ENCODE results near the gene PRSS2. TPM values are rescaled to one million over a fixed set of nuclear protein-coding genes. Genes with fewer than 3 reads are reported as not detected.

The PRSS2 gene
- polyA plus RNA-seq, 1 donor (not counting 4 experiments of a cell fraction or from before 2014, with no cell fraction given) = not detected

DNA sequence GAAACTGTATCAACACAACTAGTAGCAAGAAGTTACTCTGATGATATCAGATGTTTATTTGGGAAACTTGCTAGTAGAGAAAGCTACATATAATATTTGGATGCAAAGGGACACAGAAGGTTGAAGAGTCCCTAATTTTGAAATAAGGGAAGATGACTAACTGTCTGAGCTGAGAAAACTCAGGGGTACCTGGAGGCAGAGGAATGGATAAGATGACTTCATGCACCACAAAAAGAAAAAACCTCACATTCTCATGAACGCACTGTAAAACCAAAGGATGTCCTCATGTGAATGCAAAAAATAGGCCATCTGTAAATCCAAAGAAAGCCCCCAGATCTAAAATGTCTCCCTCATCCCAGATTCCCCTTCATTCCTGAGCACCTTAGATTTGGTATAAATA, 29.3 kb downstream of the PRSS2 start:
- Histone ChIP-seq H3K9me3 (ENCODE audit: control insufficient read depth, low read depth, low read length) (no peaks in the 10 kb centered on the region), H3K9me1 (ENCODE audit: control insufficient read depth, extremely low read depth, insufficient read depth, low read length) (no peaks in the 10 kb centered on the region), H3K27ac (ENCODE audit: control insufficient read depth, insufficient read depth, low read length) (no peak overlapping the region), H3K4me3 (ENCODE audit: control insufficient read depth in 2 of 3, extremely low read depth in 1 of 3, insufficient read depth in 2 of 3, low read depth in 1 of 3, low read length in 3 of 3) (no peak overlapping the region), H3K9ac (ENCODE audit: control insufficient read depth, extremely low read depth, insufficient read depth, low read length) (no peak overlapping the region), H4K20me1 (ENCODE audit: control insufficient read depth, extremely low read depth, insufficient read depth, low read length) (peaks cover 4% of the 10 kb centered on the region), H3K79me2 (ENCODE audit: control insufficient read depth, insufficient read depth, low read length) (no peaks in the 10 kb centered on the region), H3K4me1 (ENCODE audit: control insufficient read depth, extremely low read depth, insufficient read depth, low read length) (no peaks in the 10 kb centered on the region), H3K27me3 (ENCODE audit: control insufficient read depth, extremely low read depth, insufficient read depth, low read length) (peaks cover 47% of the 10 kb centered on the region), H2AFZ (ENCODE audit: control insufficient read depth, low read length) (no peak overlapping the region), H3K36me3 (ENCODE audit: control insufficient read depth in 2 of 2, extremely low read depth in 1 of 2, insufficient read depth in 2 of 2, low read length in 2 of 2) (no peaks in the 10 kb centered on the region), H3K4me2 (ENCODE audit: control insufficient read depth, extremely low read depth, insufficient read depth, low read depth, low read length) (no peak overlapping the region)
- dilution Hi-C loops (cut with MboI; ENCODE audit: extremely low pct_ligation_motif_present, low sequenced_read_pairs) = loop anchor here (25.0 kb wide), 1 partner anchor 412 kb away; the partner anchor contains the start of gene TAS2R40
- FAIRE-seq (no peak), DNase-seq (ENCODE audit: low read depth, low spot score) (no peak)
- TF ChIP-seq, protein P1, sequence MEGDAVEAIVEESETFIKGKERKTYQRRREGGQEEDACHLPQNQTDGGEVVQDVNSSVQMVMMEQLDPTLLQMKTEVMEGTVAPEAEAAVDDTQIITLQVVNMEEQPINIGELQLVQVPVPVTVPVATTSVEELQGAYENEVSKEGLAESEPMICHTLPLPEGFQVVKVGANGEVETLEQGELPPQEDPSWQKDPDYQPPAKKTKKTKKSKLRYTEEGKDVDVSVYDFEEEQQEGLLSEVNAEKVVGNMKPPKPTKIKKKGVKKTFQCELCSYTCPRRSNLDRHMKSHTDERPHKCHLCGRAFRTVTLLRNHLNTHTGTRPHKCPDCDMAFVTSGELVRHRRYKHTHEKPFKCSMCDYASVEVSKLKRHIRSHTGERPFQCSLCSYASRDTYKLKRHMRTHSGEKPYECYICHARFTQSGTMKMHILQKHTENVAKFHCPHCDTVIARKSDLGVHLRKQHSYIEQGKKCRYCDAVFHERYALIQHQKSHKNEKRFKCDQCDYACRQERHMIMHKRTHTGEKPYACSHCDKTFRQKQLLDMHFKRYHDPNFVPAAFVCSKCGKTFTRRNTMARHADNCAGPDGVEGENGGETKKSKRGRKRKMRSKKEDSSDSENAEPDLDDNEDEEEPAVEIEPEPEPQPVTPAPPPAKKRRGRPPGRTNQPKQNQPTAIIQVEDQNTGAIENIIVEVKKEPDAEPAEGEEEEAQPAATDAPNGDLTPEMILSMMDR (optimal IDR thresholded peaks at IDR 0.05 in 1 of 3, IDR thresholded peaks at IDR 0.05 in 1 of 3, conservative IDR thresholded peaks at IDR 0.05 in 1 of 3; ENCODE audit: extremely low read depth in 1 of 3, insufficient read depth in 2 of 3, low read length in 3 of 3) = no peak
- TF ChIP-seq EZH2 (IDR thresholded peaks at IDR 0.05; ENCODE audit: low read length) = no peak

DNA sequence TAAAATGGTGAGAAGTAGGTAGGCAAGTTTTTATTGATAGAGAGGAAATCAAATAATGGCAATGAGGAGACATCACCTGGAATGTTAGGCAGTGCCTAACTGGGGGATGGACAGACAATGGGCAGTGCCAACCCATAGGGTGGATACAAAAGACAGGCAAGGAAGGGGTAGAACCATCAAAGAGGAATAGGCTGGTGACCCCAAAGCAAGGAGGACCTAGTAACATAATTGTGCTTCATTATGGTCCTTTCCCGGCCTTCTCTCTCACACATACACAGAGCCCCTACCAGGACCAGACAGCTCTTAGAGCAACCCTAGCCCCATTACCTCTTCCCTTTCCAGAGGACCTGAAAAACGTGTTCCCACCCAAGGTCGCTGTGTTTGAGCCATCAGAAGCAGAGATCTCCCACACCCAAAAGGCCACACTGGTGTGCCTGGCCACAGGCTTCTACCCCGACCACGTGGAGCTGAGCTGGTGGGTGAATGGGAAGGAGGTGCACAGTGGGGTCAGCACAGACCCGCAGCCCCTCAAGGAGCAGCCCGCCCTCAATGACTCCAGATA, 30.0 kb downstream of the PRSS2 start:
- Histone ChIP-seq H3K9ac (ENCODE audit: control insufficient read depth, extremely low read depth, insufficient read depth, low read length) (no peak overlapping the region), H3K27ac (ENCODE audit: control insufficient read depth, insufficient read depth, low read length) (no peak overlapping the region), H3K4me2 (ENCODE audit: control insufficient read depth, extremely low read depth, insufficient read depth, low read depth, low read length) (no peak overlapping the region), H3K4me1 (ENCODE audit: control insufficient read depth, extremely low read depth, insufficient read depth, low read length) (no peaks in the 10 kb centered on the region), H3K27me3 (ENCODE audit: control insufficient read depth, extremely low read depth, insufficient read depth, low read length) (peaks cover 40% of the 10 kb centered on the region), H3K36me3 (ENCODE audit: control insufficient read depth in 2 of 2, extremely low read depth in 1 of 2, insufficient read depth in 2 of 2, low read length in 2 of 2) (no peaks in the 10 kb centered on the region), H2AFZ (ENCODE audit: control insufficient read depth, low read length) (no peak overlapping the region), H3K4me3 (ENCODE audit: control insufficient read depth in 2 of 3, extremely low read depth in 1 of 3, insufficient read depth in 2 of 3, low read depth in 1 of 3, low read length in 3 of 3) (no peak overlapping the region), H3K79me2 (ENCODE audit: control insufficient read depth, insufficient read depth, low read length) (no peaks in the 10 kb centered on the region), H3K9me3 (ENCODE audit: control insufficient read depth, low read depth, low read length) (no peaks in the 10 kb centered on the region), H4K20me1 (ENCODE audit: control insufficient read depth, extremely low read depth, insufficient read depth, low read length) (peaks cover 3% of the 10 kb centered on the region), H3K9me1 (ENCODE audit: control insufficient read depth, extremely low read depth, insufficient read depth, low read length) (no peaks in the 10 kb centered on the region)
- DNase-seq (ENCODE audit: low read depth, low spot score) (no peak), FAIRE-seq (no peak)
- dilution Hi-C loops (cut with MboI; ENCODE audit: extremely low pct_ligation_motif_present, low sequenced_read_pairs) = loop anchor here (25.0 kb wide), 1 partner anchor 412 kb away; the partner anchor contains the start of gene TAS2R40
- TF ChIP-seq EZH2 (IDR thresholded peaks at IDR 0.05; ENCODE audit: low read length) = no peak
- TF ChIP-seq, protein P1 (optimal IDR thresholded peaks at IDR 0.05 in 1 of 3, IDR thresholded peaks at IDR 0.05 in 1 of 3, conservative IDR thresholded peaks at IDR 0.05 in 1 of 3; ENCODE audit: extremely low read depth in 1 of 3, insufficient read depth in 2 of 3, low read length in 3 of 3) = no peak

Measured in keratinocyte (primary cell).